ENCODE data around the gene PLET1. TPM values are rescaled to one million over a fixed set of nuclear protein-coding genes. Genes with fewer than 3 reads are reported as not detected.

Gene PLET1
- total and polyA plus RNA-seq, 2 of the 8 experiments (the other 6 are each of a cell fraction or from before 2014, with no cell fraction given), result not detected

DNA sequence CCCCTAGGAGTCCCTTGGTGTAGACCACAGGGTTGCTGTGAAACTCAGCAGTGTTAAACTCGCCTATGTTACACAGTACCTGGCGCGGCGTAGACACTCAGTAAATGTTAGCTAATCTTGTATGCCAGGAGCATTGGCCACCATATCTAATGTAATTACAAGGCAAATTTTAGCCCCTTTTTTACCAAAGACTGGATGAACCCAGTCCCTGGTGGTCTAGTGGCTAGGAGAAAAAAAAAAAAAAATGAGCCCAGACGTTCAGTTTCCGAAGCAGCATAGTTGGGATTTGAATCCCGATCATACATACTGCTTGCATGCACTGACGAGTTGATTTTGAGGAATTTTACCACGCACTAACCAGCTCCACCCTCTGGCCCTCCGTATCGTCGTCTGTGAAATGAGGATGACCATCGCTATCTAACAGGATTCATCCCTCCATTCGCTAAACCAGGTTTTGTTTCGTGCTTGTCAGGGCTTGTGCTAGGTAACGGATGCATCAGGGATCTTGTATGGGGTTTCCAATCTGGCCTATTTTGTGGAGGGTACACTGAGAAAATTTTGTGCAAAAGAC is 33.7 kb downstream of the PLET1 start (continued):
- no peak for TF ChIP-seq CHD7 (IDR thresholded peaks at IDR 0.05; ENCODE audit: insufficient replicate concordance, low read length)
